Measurements from ENCODE around the gene USP33. TPM values are rescaled to one million over a fixed set of nuclear protein-coding genes. Genes with fewer than 3 reads are reported as not detected.

USP33 gene
- polyA plus RNA-seq, 1 donor, result 60.6 TPM

- no peak overlapping the region for H3K4me3 ChIP-seq (ENCODE audit: low read length)
- no peak for DNase-seq
- H3K27me3 ChIP-seq (ENCODE audit: control insufficient read depth, insufficient read depth, low read length), result no peaks in the 10 kb centered on the region
- peaks cover 3% of the 10 kb centered on the region for H3K4me1 ChIP-seq (ENCODE audit: control insufficient read depth, insufficient read depth, low read length)
- WGBS (ENCODE audit: insufficient coverage, low lambda C conversion rate), result 60% methylated on average over 1 of the region's 6 CpGs
- H3K9me3 ChIP-seq (ENCODE audit: control insufficient read depth, low read depth, low read length), result no peaks in the 10 kb centered on the region
- peaks cover 4% of the 10 kb centered on the region for H3K36me3 ChIP-seq (ENCODE audit: control insufficient read depth, insufficient read depth, low read length)
- H3K27ac ChIP-seq (ENCODE audit: low read length), result no peak overlapping the region
Measured at GRCh38 chr1:77673030-77673429, 86.6 kb downstream of the USP33 start.

GRCh38 chr1:77672374-77672773 lies 87.3 kb downstream of the USP33 start:
- H3K9me3 ChIP-seq (ENCODE audit: control insufficient read depth, low read depth, low read length), result no peaks in the 10 kb centered on the region
- H3K4me3 ChIP-seq (ENCODE audit: low read length), result no peak overlapping the region
- WGBS (ENCODE audit: insufficient coverage, low lambda C conversion rate), result 60% methylated on average over 1 of the region's 2 CpGs
- no peaks in the 10 kb centered on the region for H3K27me3 ChIP-seq (ENCODE audit: control insufficient read depth, insufficient read depth, low read length)
- DNase-seq, result no peak
- peaks cover 5% of the 10 kb centered on the region for H3K4me1 ChIP-seq (ENCODE audit: control insufficient read depth, insufficient read depth, low read length)
- H3K27ac ChIP-seq (ENCODE audit: low read length), result no peak overlapping the region
- peaks cover 4% of the 10 kb centered on the region for H3K36me3 ChIP-seq (ENCODE audit: control insufficient read depth, insufficient read depth, low read length)

- Histone ChIP-seq H3K27ac (ENCODE audit: low read length) (no peak overlapping the region), H3K4me1 (ENCODE audit: control insufficient read depth, insufficient read depth, low read length) (peaks cover 8% of the 10 kb centered on the region), H3K36me3 (ENCODE audit: control insufficient read depth, insufficient read depth, low read length) (peaks cover 4% of the 10 kb centered on the region), H3K27me3 (ENCODE audit: control insufficient read depth, insufficient read depth, low read length) (no peaks in the 10 kb centered on the region), H3K4me3 (ENCODE audit: low read length) (no peak overlapping the region), H3K9me3 (ENCODE audit: control insufficient read depth, low read depth, low read length) (no peaks in the 10 kb centered on the region)
- DNase-seq, result no peak
- 100% methylated on average over 1 of the region's 5 CpGs for WGBS (ENCODE audit: insufficient coverage, low lambda C conversion rate)
Measured at GRCh38 chr1:77671836-77672235, 87.8 kb downstream of the USP33 start.

GRCh38 chr1:77670330-77670729 lies 89.3 kb downstream of the USP33 start:
- Histone ChIP-seq H3K36me3 (ENCODE audit: control insufficient read depth, insufficient read depth, low read length) (peaks cover 3% of the 10 kb centered on the region), H3K4me1 (ENCODE audit: control insufficient read depth, insufficient read depth, low read length) (peaks cover 8% of the 10 kb centered on the region), H3K27ac (ENCODE audit: low read length) (no peak overlapping the region), H3K4me3 (ENCODE audit: low read length) (no peak overlapping the region), H3K9me3 (ENCODE audit: control insufficient read depth, low read depth, low read length) (no peaks in the 10 kb centered on the region), H3K27me3 (ENCODE audit: control insufficient read depth, insufficient read depth, low read length) (no peaks in the 10 kb centered on the region)
- no peak for DNase-seq
- WGBS (ENCODE audit: insufficient coverage, low lambda C conversion rate), result no CpG with 5 or more reads among the region's 7 CpGs

- Histone ChIP-seq H3K9me3 (ENCODE audit: control insufficient read depth, low read depth, low read length) (no peaks in the 10 kb centered on the region), H3K4me3 (ENCODE audit: low read length) (no peak overlapping the region), H3K4me1 (ENCODE audit: control insufficient read depth, insufficient read depth, low read length) (peaks cover 8% of the 10 kb centered on the region), H3K36me3 (ENCODE audit: control insufficient read depth, insufficient read depth, low read length) (peaks cover 3% of the 10 kb centered on the region), H3K27ac (ENCODE audit: low read length) (no peak overlapping the region), H3K27me3 (ENCODE audit: control insufficient read depth, insufficient read depth, low read length) (no peaks in the 10 kb centered on the region)
- DNase-seq, result no peak
- no CpG with 5 or more reads among the region's 1 CpG for WGBS (ENCODE audit: insufficient coverage, low lambda C conversion rate)
Measured at GRCh38 chr1:77668924-77669449, 90.7 kb downstream of the USP33 start.

GRCh38 chr1:77664939-77665516 lies 94.6 kb downstream of the USP33 start:
- DNase-seq, result no peak
- Histone ChIP-seq H3K4me1 (ENCODE audit: control insufficient read depth, insufficient read depth, low read length) (peaks cover 8% of the 10 kb centered on the region), H3K9me3 (ENCODE audit: control insufficient read depth, low read depth, low read length) (no peaks in the 10 kb centered on the region), H3K4me3 (ENCODE audit: low read length) (no peak overlapping the region), H3K36me3 (ENCODE audit: control insufficient read depth, insufficient read depth, low read length) (peaks cover 5% of the 10 kb centered on the region), H3K27ac (ENCODE audit: low read length) (no peak overlapping the region), H3K27me3 (ENCODE audit: control insufficient read depth, insufficient read depth, low read length) (no peaks in the 10 kb centered on the region)
- WGBS (ENCODE audit: insufficient coverage, low lambda C conversion rate), result 67% methylated on average over 3 of the region's 3 CpGs

- H3K4me1 ChIP-seq (ENCODE audit: control insufficient read depth, insufficient read depth, low read length), result no peaks in the 10 kb centered on the region
- no CpG with 5 or more reads among the region's 4 CpGs for WGBS (ENCODE audit: insufficient coverage, low lambda C conversion rate)
- H3K27ac ChIP-seq (ENCODE audit: low read length), result no peak overlapping the region
- H3K4me3 ChIP-seq (ENCODE audit: low read length), result no peak overlapping the region
- H3K9me3 ChIP-seq (ENCODE audit: control insufficient read depth, low read depth, low read length), result no peaks in the 10 kb centered on the region
- DNase-seq, result no peak
- H3K27me3 ChIP-seq (ENCODE audit: control insufficient read depth, insufficient read depth, low read length), result no peaks in the 10 kb centered on the region
- peaks cover 5% of the 10 kb centered on the region for H3K36me3 ChIP-seq (ENCODE audit: control insufficient read depth, insufficient read depth, low read length)
Measured at GRCh38 chr1:77661696-77662095, 98.0 kb downstream of the USP33 start.

GRCh38 chr1:77659879-77660593 lies 99.6 kb downstream of the USP33 start:
- no peaks in the 10 kb centered on the region for H3K27me3 ChIP-seq (ENCODE audit: control insufficient read depth, insufficient read depth, low read length)
- H3K27ac ChIP-seq (ENCODE audit: low read length), result no peak overlapping the region
- DNase-seq, result no peak
- no peaks in the 10 kb centered on the region for H3K4me1 ChIP-seq (ENCODE audit: control insufficient read depth, insufficient read depth, low read length)
- WGBS (ENCODE audit: insufficient coverage, low lambda C conversion rate), result 92% methylated on average over 2 of the region's 4 CpGs
- H3K36me3 ChIP-seq (ENCODE audit: control insufficient read depth, insufficient read depth, low read length), result peaks cover 3% of the 10 kb centered on the region
- H3K4me3 ChIP-seq (ENCODE audit: low read length), result no peak overlapping the region
- no peaks in the 10 kb centered on the region for H3K9me3 ChIP-seq (ENCODE audit: control insufficient read depth, low read depth, low read length)

GRCh38 chr1:77658271-77658670 lies 101.4 kb downstream of the USP33 start:
- no peak overlapping the region for H3K4me3 ChIP-seq (ENCODE audit: low read length)
- no peak for DNase-seq
- H3K27ac ChIP-seq (ENCODE audit: low read length), result no peak overlapping the region
- H3K36me3 ChIP-seq (ENCODE audit: control insufficient read depth, insufficient read depth, low read length), result peaks cover 3% of the 10 kb centered on the region
- no peaks in the 10 kb centered on the region for H3K9me3 ChIP-seq (ENCODE audit: control insufficient read depth, low read depth, low read length)
- H3K27me3 ChIP-seq (ENCODE audit: control insufficient read depth, insufficient read depth, low read length), result no peaks in the 10 kb centered on the region
- no peaks in the 10 kb centered on the region for H3K4me1 ChIP-seq (ENCODE audit: control insufficient read depth, insufficient read depth, low read length)
- WGBS (ENCODE audit: insufficient coverage, low lambda C conversion rate), result no CpG with 5 or more reads among the region's 6 CpGs

- DNase-seq, result peak in 1 of 2 donors; percentile 22
- H3K27ac ChIP-seq (ENCODE audit: low read length), result no peak overlapping the region
- no peak overlapping the region for H3K4me3 ChIP-seq (ENCODE audit: low read length)
- peaks cover 2% of the 10 kb centered on the region for H3K36me3 ChIP-seq (ENCODE audit: control insufficient read depth, insufficient read depth, low read length)
- no peaks in the 10 kb centered on the region for H3K27me3 ChIP-seq (ENCODE audit: control insufficient read depth, insufficient read depth, low read length)
- WGBS (ENCODE audit: insufficient coverage, low lambda C conversion rate), result no CpG with 5 or more reads among the region's 2 CpGs
- H3K9me3 ChIP-seq (ENCODE audit: control insufficient read depth, low read depth, low read length), result peaks cover 4% of the 10 kb centered on the region
- no peaks in the 10 kb centered on the region for H3K4me1 ChIP-seq (ENCODE audit: control insufficient read depth, insufficient read depth, low read length)
Measured at GRCh38 chr1:77655431-77655974, 104.1 kb downstream of the USP33 start.

All from large intestine (tissue), 3 donors.